Mucosa of descending colon (tissue), 3 donors: ENCODE data around the gene HLA-DQA1. TPM values are rescaled to one million over a fixed set of nuclear protein-coding genes. Genes with fewer than 3 reads are reported as not detected.
"Not testable (repeated sequence)": the region's sequence is repeated elsewhere in the genome, so short reads cannot be mapped to it uniquely, and the experiment has no call there.

Experiments
- ATAC-seq: fragments of 200-7000 bp; cut with Tn5 transposase; one replicate; pipeline ENCODE4 v1.9.1; 2020; ENCODE audit warnings: mild to moderate bottlenecking, moderate library complexity
- DNase-seq, 3 donors: peaks; one replicate each; pipeline ENCODE4 v3.0.0-alpha.2; 2020
- H3K36me3 ChIP-seq: fragments of 200-600 bp; one replicate; pipeline ENCODE4 v1.8.0; 2021; ENCODE audit warnings: low read depth, mild to moderate bottlenecking
- H3K4me1 ChIP-seq: fragments of 200-600 bp; one replicate; pipeline ENCODE4 v1.8.0; 2021; ENCODE audit warnings: low read depth, mild to moderate bottlenecking
- H3K4me3 ChIP-seq: fragments of 200-600 bp; one replicate; pipeline ENCODE4 v1.8.0; 2021; ENCODE audit warnings: mild to moderate bottlenecking
- H3K9me3 ChIP-seq: fragments of 200-600 bp; one replicate; pipeline ENCODE4 v1.8.0; 2021; ENCODE audit warnings: mild to moderate bottlenecking
- intact Hi-C, 2 donors: fragments of 100-400 bp; cut with DNase I in 1 of 2; cut with micrococcal nuclease in 1 of 2; formaldehyde crosslinking; loops; one replicate each; pipeline versions ENCODE4 v1.11.0 to v1.11.1; 2022; cut with DNase I, micrococcal nuclease
- total RNA-seq, 3 donors: library from RNA; stranded (reverse); fragmentation: NEBNext Ultra II Directional in 2 of 3; extraction: Animal tissue kit (Norgen Biotek cat#: 25700) in 2 of 3; gene quantifications; one replicate each; pipeline versions ENCODE4 v1.2.1 to v1.2.4, GENCODE V29; 2021 to 2023
- TF ChIP-seq, protein P1 (sequence below): fragments of 200-600 bp; IDR thresholded peaks from one replicate; pipeline ENCODE4 v1.8.0; 2022; ENCODE audit warnings: antibody characterized with exemption, mild to moderate bottlenecking
- donor health status: DM: no; HTN: no; CAD: no; lungs with moderate emphysema.
- donor health status: DM: no; HTN: no; CAD: no.
- donor health status: DM: no; HTN: yes; CAD: no.

The HLA-DQA1 gene
- total RNA-seq, 3 donors from 2014 or later, result 9.9 to 36.2 (median 24.1) TPM

DNA sequence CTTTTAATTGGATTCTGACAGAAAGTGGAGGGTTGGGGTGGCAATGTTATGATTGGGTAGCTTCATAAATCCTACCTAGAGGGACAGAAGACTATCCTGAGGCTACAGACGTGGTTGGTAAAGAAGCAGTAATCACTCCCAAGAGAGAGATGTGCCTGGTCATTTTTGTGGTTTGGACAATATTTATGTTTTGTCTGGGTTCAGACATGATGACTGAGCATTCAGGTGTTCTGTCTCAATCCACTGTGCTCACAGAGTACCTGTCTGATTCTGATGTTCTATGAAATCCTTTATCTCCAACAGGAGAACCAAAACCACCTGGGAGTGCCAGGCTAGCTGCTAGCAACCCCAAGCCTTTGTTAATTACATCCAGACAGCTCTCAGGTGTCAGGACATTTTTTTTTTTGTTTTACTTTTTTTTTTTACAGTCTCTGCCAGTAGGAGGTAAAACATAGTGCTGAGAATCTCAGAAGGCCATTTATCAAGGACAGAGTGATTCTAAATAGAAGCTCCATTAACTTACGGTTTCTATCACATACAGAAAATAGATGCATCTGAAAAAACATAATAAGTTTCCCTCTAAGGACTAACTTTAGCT, 1.6 kb upstream of the HLA-DQA1 start:
- H3K4me1 ChIP-seq, result no peaks in the 10 kb centered on the region
- H3K4me3 ChIP-seq, result no peak overlapping the region
- DNase-seq (no peak), ATAC-seq (no peak)
- no peaks in the 10 kb centered on the region for H3K36me3 ChIP-seq
- TF ChIP-seq, protein P1, sequence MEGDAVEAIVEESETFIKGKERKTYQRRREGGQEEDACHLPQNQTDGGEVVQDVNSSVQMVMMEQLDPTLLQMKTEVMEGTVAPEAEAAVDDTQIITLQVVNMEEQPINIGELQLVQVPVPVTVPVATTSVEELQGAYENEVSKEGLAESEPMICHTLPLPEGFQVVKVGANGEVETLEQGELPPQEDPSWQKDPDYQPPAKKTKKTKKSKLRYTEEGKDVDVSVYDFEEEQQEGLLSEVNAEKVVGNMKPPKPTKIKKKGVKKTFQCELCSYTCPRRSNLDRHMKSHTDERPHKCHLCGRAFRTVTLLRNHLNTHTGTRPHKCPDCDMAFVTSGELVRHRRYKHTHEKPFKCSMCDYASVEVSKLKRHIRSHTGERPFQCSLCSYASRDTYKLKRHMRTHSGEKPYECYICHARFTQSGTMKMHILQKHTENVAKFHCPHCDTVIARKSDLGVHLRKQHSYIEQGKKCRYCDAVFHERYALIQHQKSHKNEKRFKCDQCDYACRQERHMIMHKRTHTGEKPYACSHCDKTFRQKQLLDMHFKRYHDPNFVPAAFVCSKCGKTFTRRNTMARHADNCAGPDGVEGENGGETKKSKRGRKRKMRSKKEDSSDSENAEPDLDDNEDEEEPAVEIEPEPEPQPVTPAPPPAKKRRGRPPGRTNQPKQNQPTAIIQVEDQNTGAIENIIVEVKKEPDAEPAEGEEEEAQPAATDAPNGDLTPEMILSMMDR, result no peak
- intact Hi-C loops, result no loop called here
- no peaks in the 10 kb centered on the region for H3K9me3 ChIP-seq

DNA sequence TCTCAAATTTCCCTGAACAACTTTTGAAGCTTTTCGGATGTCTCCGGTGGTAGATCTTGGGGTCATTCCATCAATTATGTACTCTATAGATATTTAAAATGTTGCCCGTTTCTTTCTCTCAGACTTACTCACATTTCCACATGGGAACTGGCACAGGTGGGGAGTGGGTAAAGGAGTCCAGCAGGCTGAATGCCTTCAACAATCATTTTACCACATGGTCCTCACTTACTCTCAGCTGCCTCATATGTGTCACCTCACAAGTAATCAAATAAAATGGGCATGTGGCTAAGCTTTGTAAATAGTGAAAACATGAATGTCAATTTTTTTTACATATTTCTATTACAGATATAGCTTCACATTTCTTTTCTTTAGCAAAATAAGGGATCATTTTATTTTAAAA, 677 bp downstream of the HLA-DQA1 start:
- Histone ChIP-seq H3K4me1 (no peaks in the 10 kb centered on the region), H3K9me3 (no peaks in the 10 kb centered on the region), H3K36me3 (no peaks in the 10 kb centered on the region), H3K4me3 (no peak overlapping the region)
- ATAC-seq, result no peak
- DNase-seq, result no peak
- TF ChIP-seq, protein P1, result no peak
- intact Hi-C loops, result no loop called here

DNA sequence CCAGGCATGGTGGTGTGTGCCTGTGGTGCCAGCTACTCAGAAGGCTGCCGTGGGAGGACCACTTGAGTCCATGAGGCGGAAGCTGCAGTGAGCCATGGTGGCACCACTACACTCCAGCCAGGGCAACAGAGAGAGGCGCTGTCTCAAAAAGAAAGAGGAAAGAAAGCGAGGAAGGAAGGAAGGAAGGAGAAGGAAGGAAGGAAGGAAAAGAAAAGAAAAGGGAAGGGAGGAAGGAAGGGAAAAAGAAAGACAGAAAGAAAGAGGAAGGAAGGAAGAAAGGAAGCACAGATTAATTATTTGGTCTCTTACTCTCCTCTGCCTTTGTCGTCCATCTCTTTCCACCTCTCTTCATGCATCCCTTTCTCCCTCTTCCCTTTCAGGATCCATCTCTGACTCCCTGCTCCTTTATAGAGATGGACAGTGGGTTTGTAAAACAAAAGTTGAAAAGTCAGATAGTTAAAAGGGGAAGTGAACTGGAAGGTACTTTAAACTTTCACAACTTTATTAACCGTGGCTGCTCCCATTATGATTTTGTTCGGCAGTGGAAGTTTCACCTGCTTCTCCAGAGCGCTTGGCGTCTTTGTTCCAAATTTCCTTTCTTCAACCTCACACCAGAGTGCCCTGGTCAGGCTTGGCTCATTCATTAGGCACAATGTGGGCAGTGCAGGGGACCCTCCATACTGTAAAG, 1.5 kb downstream of the HLA-DQA1 start:
- H3K4me1 ChIP-seq, result no peaks in the 10 kb centered on the region
- TF ChIP-seq, protein P1, result no peak
- no peak for DNase-seq
- ATAC-seq, result no peak
- H3K36me3 ChIP-seq, result no peaks in the 10 kb centered on the region
- H3K4me3 ChIP-seq, result no peak overlapping the region
- intact Hi-C loops, result no loop called here
- no peaks in the 10 kb centered on the region for H3K9me3 ChIP-seq

DNA sequence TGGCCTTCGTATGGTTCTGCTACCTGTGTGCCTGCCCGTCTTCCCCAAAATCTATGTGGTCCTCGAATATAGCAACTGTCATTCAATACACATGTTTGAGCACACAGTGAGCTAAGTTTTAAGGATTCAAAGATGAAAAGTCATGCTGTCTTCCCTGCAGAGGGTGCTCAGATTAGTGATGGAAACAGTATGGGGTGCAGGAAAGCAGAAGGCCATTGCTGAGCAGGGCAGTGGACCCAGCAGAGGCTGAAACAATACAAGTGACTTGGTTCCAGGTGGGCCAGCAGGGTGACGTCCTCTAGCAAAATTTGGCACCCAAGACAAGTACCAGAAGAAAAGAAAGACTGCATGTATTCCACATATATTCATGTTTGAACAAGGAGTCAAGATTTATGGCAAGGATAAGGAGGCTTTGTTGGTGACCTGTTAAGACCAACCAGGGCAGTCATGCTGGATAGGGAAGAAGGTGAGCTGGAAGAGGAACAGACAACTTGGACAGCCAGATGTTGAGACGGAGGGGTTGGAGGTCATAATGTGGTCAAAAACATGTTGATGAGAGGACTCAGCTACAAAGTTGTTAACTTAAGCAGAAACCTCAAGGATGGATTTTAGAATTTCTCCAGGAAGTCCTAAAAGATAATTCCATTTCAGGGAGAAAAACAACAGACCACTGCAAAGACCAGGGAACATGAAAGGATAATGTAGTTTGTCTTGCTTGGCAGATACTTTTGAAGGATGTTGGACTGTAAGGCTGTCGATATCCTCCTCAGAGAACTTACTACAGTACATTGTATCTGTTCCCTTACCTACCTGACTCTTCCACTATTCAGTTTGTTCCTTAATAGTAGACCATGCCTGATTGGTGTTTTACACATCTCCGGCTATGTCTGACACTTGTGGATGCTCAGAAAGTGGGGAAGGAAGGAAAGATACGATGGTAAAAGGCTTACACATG, 2.5 kb downstream of the HLA-DQA1 start:
- Histone ChIP-seq H3K36me3 (no peaks in the 10 kb centered on the region), H3K4me1 (no peaks in the 10 kb centered on the region), H3K4me3 (no peak overlapping the region), H3K9me3 (no peaks in the 10 kb centered on the region)
- ATAC-seq, result no peak
- intact Hi-C loops, result no loop called here
- TF ChIP-seq, protein P1, result no peak
- DNase-seq, result no peak

DNA sequence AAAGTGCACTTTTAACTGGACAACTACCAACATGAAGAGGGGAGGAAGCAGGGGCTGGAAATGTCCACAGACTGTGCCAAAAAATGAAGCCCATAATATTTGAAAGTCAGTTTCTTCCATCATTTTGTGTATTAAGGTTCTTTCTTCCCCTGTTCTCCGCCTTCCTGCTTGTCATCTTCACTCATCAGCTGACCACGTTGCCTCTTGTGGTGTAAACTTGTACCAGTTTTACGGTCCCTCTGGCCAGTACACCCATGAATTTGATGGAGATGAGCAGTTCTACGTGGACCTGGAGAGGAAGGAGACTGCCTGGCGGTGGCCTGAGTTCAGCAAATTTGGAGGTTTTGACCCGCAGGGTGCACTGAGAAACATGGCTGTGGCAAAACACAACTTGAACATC, 3.9 kb downstream of the HLA-DQA1 start:
- no peaks in the 10 kb centered on the region for H3K4me1 ChIP-seq
- H3K36me3 ChIP-seq, result no peaks in the 10 kb centered on the region
- no peak for ATAC-seq
- intact Hi-C loops, result no loop called here
- TF ChIP-seq, protein P1, result no peak
- H3K4me3 ChIP-seq, result no peak overlapping the region
- no peak for DNase-seq
- H3K9me3 ChIP-seq, result no peaks in the 10 kb centered on the region

DNA sequence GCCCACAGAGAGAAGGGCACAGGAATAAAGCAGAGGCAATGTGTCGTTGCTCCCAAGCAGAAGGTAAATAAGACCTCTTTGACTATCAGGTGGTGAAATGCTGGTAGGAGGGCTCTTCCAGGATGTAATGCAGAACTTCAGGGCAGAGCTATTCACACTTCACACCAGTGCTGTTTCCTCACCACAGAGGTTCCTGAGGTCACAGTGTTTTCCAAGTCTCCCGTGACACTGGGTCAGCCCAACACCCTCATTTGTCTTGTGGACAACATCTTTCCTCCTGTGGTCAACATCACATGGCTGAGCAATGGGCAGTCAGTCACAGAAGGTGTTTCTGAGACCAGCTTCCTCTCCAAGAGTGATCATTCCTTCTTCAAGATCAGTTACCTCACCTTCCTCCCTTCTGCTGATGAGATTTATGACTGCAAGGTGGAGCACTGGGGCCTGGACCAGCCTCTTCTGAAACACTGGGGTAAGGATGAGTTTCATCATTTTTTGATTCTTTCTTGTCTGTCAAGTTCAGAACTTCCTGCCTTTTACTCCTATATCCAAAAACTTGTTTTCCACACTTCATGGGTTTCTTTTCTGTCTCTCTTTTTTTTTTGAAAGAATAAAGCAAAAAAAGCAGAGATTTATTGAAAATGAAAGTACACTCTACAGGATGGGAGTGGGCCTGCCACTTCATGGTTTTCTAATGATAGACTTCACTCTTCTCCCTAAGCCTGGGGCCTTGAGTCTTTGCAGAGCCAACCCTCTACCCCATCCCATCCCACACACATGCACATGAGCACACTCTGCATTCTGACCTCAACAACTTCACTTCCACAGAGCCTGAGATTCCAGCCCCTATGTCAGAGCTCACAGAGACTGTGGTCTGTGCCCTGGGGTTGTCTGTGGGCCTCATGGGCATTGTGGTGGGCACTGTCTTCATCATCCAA, 4.8 kb downstream of the HLA-DQA1 start:
- ATAC-seq, result peak; percentile 23
- H3K9me3 ChIP-seq, H3K36me3 ChIP-seq, H3K4me3 ChIP-seq, DNase-seq, intact Hi-C loops, H3K4me1 ChIP-seq: not testable (repeated sequence)
